NK-92 (cell line): ENCODE measurements around the gene SLCO2B1.

Experiments used
- DNase-seq: peaks from one replicate; lab custom pipeline; 2025; ENCODE audit not compliant: unreplicated experiment; lab: John Stamatoyannopoulos, UW

SLCO2B1 gene

GRCh38 chr11:75193271-75193670 is 42.4 kb downstream of the SLCO2B1 start:
- no peak for DNase-seq

- no peak for DNase-seq
Observed at GRCh38 chr11:75193711-75194110, 42.8 kb downstream of the SLCO2B1 start.

- no peak for DNase-seq
Observed at GRCh38 chr11:75194147-75194546, 43.2 kb downstream of the SLCO2B1 start.

GRCh38 chr11:75195167-75195962 is 44.5 kb downstream of the SLCO2B1 start:
- no peak for DNase-seq

- DNase-seq = no peak
Observed at GRCh38 chr11:75196426-75196825, 45.5 kb downstream of the SLCO2B1 start.

- no peak for DNase-seq
Observed at GRCh38 chr11:75197512-75198277, 46.8 kb downstream of the SLCO2B1 start.

- no peak for DNase-seq
Observed at GRCh38 chr11:75198278-75198973, 47.5 kb downstream of the SLCO2B1 start.

GRCh38 chr11:75199412-75199955 is 48.6 kb downstream of the SLCO2B1 start:
- no peak for DNase-seq

GRCh38 chr11:75200051-75200450 is 49.1 kb downstream of the SLCO2B1 start:
- no peak for DNase-seq

- no peak for DNase-seq
Observed at GRCh38 chr11:75200531-75200930, 49.6 kb downstream of the SLCO2B1 start.

GRCh38 chr11:75201771-75202170 is 50.9 kb downstream of the SLCO2B1 start:
- DNase-seq = no peak

- no peak for DNase-seq
Observed at GRCh38 chr11:75202195-75202594, 51.3 kb downstream of the SLCO2B1 start.

GRCh38 chr11:75203138-75203537 is 52.2 kb downstream of the SLCO2B1 start:
- DNase-seq = no peak

GRCh38 chr11:75203641-75204011 is 52.7 kb downstream of the SLCO2B1 start:
- no peak for DNase-seq

GRCh38 chr11:75204012-75204674 is 53.2 kb downstream of the SLCO2B1 start:
- DNase-seq = no peak

- no peak for DNase-seq
Observed at GRCh38 chr11:75204685-75205563, 54.0 kb downstream of the SLCO2B1 start.

- DNase-seq = no peak
Observed at GRCh38 chr11:75205564-75206020, 54.7 kb downstream of the SLCO2B1 start.

- DNase-seq = no peak
Observed at GRCh38 chr11:75208446-75208845, 57.5 kb downstream of the SLCO2B1 start.

GRCh38 chr11:75212411-75212810 is 61.5 kb downstream of the SLCO2B1 start:
- no peak for DNase-seq

GRCh38 chr11:75214411-75214821 is 63.5 kb downstream of the SLCO2B1 start:
- no peak for DNase-seq
